Measurements from ENCODE around the gene TYROBP.

TYROBP gene

DNA sequence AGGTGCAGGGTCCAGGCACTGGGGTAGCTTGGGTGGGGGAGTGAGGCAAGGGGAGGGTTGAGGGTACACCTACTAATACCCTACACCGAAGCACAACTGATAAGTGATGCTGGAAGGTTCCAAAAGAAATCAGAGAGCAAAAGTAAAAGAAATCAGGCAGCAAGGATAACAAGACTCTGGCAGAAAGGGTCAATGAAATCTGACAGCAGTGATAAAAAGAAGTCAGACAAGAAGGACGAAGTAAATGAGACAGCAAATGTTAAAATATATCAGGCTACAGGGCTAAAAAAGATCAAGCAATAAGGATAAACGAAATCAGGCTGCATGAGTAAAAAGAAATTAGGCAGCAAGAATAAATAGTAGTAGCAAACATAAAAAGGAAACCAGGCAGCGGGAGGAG lies 32.7 kb upstream of the TYROBP start:
- H3K36me3 ChIP-seq (ENCODE audit: control insufficient read depth in 1 of 2, insufficient read depth in 2 of 2, low read length in 2 of 2) = peaks cover 0 to 17% of the 10 kb centered on the region in 2 donors
- H3K4me1 ChIP-seq (ENCODE audit: control insufficient read depth in 1 of 2, insufficient read depth in 2 of 2, low read length in 2 of 2) = peaks cover 20 to 21% of the 10 kb centered on the region in 2 donors

DNA sequence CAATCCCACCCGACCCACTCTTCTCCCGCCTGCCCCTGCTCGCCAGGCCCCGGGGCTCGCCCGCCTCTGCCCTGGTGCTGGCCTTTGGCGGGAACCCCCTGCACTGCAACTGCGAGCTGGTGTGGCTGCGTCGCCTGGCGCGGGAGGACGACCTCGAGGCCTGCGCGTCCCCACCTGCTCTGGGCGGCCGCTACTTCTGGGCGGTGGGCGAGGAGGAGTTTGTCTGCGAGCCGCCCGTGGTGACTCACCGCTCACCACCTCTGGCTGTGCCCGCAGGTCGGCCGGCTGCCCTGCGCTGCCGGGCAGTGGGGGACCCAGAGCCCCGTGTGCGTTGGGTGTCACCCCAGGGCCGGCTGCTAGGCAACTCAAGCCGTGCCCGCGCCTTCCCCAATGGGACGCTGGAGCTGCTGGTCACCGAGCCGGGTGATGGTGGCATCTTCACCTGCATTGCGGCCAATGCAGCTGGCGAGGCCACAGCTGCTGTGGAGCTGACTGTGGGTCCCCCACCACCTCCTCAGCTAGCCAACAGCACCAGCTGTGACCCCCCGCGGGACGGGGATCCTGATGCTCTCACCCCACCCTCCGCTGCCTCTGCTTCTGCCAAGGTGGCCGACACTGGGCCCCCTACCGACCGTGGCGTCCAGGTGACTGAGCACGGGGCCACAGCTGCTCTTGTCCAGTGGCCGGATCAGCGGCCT lies 32.1 kb upstream of the TYROBP start:
- Histone ChIP-seq H3K4me1 (ENCODE audit: control insufficient read depth in 1 of 2, insufficient read depth in 2 of 2, low read length in 2 of 2) (peaks cover 24 to 28% of the 10 kb centered on the region in 2 donors), H3K4me3 (ENCODE audit: low read depth in 1 of 2, low read length in 2 of 2) (no peak overlapping the region), H3K27me3 (ENCODE audit: control insufficient read depth in 1 of 2, insufficient read depth in 2 of 2, low read length in 2 of 2) (no peaks in the 10 kb centered on the region), H3K9me3 (ENCODE audit: control insufficient read depth in 1 of 2, low read length in 2 of 2) (no peaks in the 10 kb centered on the region), H3K27ac (ENCODE audit: low read depth, low read length) (no peak overlapping the region), H3K36me3 (ENCODE audit: control insufficient read depth in 1 of 2, insufficient read depth in 2 of 2, low read length in 2 of 2) (peaks cover 0 to 17% of the 10 kb centered on the region in 2 donors), H3K9ac (ENCODE audit: low read depth in 1 of 2, low read length in 2 of 2) (no peak overlapping the region)

More for the DNA sequence above, 32.7 kb upstream of the TYROBP start:
- Histone ChIP-seq H3K27me3 (ENCODE audit: control insufficient read depth in 1 of 2, insufficient read depth in 2 of 2, low read length in 2 of 2) (no peaks in the 10 kb centered on the region), H3K27ac (ENCODE audit: low read depth, low read length) (no peak overlapping the region), H3K9me3 (ENCODE audit: control insufficient read depth in 1 of 2, low read length in 2 of 2) (no peaks in the 10 kb centered on the region), H3K4me3 (ENCODE audit: low read depth in 1 of 2, low read length in 2 of 2) (no peak overlapping the region), H3K9ac (ENCODE audit: low read depth in 1 of 2, low read length in 2 of 2) (no peak overlapping the region)

DNA sequence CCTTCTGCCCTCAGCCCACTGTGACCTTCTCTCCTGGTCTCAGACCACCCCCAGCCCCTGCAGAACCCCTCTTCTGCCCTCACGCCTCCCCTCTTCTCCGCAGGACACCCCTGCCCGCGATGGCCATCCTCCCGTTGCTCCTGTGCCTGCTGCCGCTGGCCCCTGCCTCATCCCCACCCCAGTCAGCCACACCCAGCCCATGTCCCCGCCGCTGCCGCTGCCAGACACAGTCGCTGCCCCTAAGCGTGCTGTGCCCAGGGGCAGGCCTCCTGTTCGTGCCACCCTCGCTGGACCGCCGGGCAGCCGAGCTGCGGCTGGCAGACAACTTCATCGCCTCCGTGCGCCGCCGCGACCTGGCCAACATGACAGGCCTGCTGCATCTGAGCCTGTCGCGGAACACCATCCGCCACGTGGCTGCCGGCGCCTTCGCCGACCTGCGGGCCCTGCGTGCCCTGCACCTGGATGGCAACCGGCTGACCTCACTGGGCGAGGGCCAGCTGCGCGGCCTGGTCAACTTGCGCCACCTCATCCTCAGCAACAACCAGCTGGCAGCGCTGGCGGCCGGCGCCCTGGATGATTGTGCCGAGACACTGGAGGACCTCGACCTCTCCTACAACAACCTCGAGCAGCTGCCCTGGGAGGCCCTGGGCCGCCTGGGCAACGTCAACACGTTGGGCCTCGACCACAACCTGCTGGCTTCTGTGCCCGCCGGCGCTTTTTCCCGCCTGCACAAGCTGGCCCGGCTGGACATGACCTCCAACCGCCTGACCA lies 31.4 kb upstream of the TYROBP start:
- peaks cover 0 to 17% of the 10 kb centered on the region in 2 donors for H3K36me3 ChIP-seq (ENCODE audit: control insufficient read depth in 1 of 2, insufficient read depth in 2 of 2, low read length in 2 of 2)
- no peak overlapping the region for H3K9ac ChIP-seq (ENCODE audit: low read depth in 1 of 2, low read length in 2 of 2)
- no peaks in the 10 kb centered on the region for H3K9me3 ChIP-seq (ENCODE audit: control insufficient read depth in 1 of 2, low read length in 2 of 2)
- H3K27me3 ChIP-seq (ENCODE audit: control insufficient read depth in 1 of 2, insufficient read depth in 2 of 2, low read length in 2 of 2) = no peaks in the 10 kb centered on the region
- no peak overlapping the region for H3K4me3 ChIP-seq (ENCODE audit: low read depth in 1 of 2, low read length in 2 of 2)
- H3K27ac ChIP-seq (ENCODE audit: low read depth, low read length) = no peak overlapping the region
- H3K4me1 ChIP-seq (ENCODE audit: control insufficient read depth in 1 of 2, insufficient read depth in 2 of 2, low read length in 2 of 2) = peaks cover 24 to 31% of the 10 kb centered on the region in 2 donors

DNA sequence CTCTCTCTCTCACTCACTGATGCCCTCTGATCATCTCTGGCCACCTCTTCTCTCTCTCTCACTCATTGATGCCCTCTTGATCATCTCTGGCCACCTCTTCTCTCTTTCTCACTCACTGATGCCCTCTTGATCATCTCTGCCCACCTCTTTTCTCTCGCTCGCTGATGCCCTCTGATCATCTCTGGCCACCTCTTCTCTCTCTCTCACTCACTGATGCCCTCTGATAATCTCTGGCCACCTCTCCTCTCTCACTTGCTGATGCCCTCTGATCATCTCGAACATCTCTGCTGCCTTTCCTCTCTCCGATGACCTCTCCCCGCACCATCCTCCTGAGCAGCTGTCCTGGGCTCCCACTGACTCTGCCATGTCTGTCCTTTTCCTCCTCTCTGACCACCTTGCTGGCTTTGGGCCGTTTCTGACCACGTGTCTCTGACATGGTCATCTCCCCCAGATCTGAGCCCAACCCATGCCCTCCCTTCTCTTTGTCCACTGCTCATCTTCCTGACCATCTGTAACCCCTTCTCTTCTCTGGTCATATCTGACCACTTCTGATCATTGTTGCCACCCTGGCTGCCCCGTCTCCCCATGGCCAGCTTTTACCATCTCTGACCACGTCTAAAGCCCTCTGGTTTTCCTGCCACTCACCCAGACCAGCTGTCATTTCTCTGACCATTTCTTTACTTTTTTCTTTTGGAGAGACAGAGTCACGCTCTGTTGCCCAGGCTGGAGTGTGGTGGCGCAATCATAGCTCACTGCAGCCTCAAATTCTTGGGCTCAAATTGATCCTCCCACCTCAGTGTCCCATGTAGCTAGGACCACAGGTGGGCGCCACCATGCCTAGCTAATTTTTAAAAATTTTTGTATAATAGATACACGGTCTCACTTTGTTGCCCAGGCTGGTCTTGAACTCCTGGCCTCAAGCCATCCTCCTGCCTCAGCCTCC lies 30.5 kb upstream of the TYROBP start:
- Histone ChIP-seq H3K4me3 (ENCODE audit: low read depth in 1 of 2, low read length in 2 of 2) (peak overlapping the region; percentile 63 to 73), H3K27ac (ENCODE audit: low read depth, low read length) (no peak overlapping the region), H3K9ac (ENCODE audit: low read depth in 1 of 2, low read length in 2 of 2) (no peak overlapping the region)

DNA sequence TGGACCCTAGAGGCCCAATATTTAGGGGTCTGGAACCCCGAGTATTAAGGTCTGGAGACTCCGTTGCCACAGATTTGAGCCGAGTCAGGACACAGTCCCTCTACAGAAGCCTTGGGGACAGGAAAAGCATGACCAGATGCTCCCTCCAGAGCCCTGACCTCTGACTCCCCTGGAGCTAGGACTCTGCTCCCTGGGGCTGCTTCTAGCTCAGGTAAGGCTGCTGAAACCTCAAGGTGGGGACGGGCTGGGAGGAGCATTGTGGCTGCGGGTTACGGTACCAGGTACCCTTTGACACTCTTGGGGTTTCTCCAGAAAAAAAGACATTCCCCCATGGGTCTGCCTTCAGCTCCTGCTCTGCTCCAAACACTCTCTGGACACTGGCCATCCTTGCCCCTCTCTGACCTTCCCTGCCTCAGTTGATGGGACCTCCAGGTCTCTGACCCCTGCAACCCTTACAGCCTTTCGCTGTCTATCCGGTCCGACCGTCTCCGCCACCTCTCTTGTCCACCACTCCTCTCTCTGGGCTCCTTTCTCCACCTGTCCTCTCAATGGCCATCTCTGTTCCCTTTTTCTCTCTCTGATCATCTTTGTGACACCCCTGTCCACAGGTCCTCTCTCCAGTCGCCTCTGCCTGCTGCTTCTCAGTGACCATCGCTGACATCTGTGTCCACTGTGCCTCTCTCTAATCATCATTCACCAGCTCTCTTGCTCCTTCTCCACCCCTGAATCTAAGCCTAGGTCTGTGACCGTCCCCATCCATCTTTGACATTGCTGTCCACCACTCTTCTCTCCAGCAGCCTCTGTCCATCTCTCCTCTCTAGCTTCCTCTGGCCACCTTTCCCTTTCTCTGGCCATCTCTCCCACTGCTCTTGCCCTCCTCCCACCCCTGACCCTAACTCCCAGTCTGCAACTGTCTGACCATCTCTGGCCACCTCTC lies 29.5 kb upstream of the TYROBP start:
- Histone ChIP-seq H3K9me3 (ENCODE audit: control insufficient read depth in 1 of 2, low read length in 2 of 2) (no peaks in the 10 kb centered on the region), H3K4me1 (ENCODE audit: control insufficient read depth in 1 of 2, insufficient read depth in 2 of 2, low read length in 2 of 2) (peaks cover 24 to 31% of the 10 kb centered on the region in 2 donors), H3K27me3 (ENCODE audit: control insufficient read depth in 1 of 2, insufficient read depth in 2 of 2, low read length in 2 of 2) (no peaks in the 10 kb centered on the region), H3K4me3 (ENCODE audit: low read depth in 1 of 2, low read length in 2 of 2) (peak overlapping the region; percentile 63 to 73), H3K36me3 (ENCODE audit: control insufficient read depth in 1 of 2, insufficient read depth in 2 of 2, low read length in 2 of 2) (peaks cover 0 to 14% of the 10 kb centered on the region in 2 donors), H3K27ac (ENCODE audit: low read depth, low read length) (no peak overlapping the region), H3K9ac (ENCODE audit: low read depth in 1 of 2, low read length in 2 of 2) (peak overlapping the region; percentile 64 to 84)

More for the DNA sequence above, 30.5 kb upstream of the TYROBP start:
- H3K9me3 ChIP-seq (ENCODE audit: control insufficient read depth in 1 of 2, low read length in 2 of 2) = no peaks in the 10 kb centered on the region
- H3K4me1 ChIP-seq (ENCODE audit: control insufficient read depth in 1 of 2, insufficient read depth in 2 of 2, low read length in 2 of 2) = peaks cover 24 to 31% of the 10 kb centered on the region in 2 donors
- peaks cover 0 to 14% of the 10 kb centered on the region in 2 donors for H3K36me3 ChIP-seq (ENCODE audit: control insufficient read depth in 1 of 2, insufficient read depth in 2 of 2, low read length in 2 of 2)
- no peaks in the 10 kb centered on the region for H3K27me3 ChIP-seq (ENCODE audit: control insufficient read depth in 1 of 2, insufficient read depth in 2 of 2, low read length in 2 of 2)

DNA sequence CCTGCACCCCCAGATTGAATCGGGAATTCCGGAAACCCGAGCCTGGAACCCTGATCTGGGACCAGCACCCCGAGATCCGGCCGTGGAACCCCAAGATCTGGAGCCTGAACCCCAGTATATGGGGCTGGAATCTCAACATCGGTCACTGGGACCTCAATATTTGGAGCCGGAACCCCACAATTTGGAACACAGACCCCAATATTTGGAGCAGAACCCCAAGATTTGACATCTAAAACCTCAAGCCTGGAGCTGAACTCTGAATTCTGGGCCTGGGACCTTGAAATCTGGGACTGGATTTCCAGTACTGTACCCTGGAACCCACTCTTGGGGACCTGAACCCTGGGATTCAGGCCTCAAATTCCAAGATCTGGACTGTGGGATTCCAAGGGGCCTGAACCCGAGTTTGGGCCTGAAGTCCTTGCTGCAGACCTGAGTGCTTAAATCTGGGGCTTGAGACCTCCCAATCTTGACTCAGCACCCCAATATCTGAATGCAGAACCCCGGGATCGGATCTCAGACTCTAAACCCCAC lies 28.7 kb upstream of the TYROBP start:
- peaks cover 24 to 31% of the 10 kb centered on the region in 2 donors for H3K4me1 ChIP-seq (ENCODE audit: control insufficient read depth in 1 of 2, insufficient read depth in 2 of 2, low read length in 2 of 2)
- H3K27ac ChIP-seq (ENCODE audit: low read depth, low read length) = no peak overlapping the region
- H3K36me3 ChIP-seq (ENCODE audit: control insufficient read depth in 1 of 2, insufficient read depth in 2 of 2, low read length in 2 of 2) = peaks cover 0 to 11% of the 10 kb centered on the region in 2 donors
- no peaks in the 10 kb centered on the region for H3K9me3 ChIP-seq (ENCODE audit: control insufficient read depth in 1 of 2, low read length in 2 of 2)
- peak overlapping the region; percentile 63 to 73 for H3K4me3 ChIP-seq (ENCODE audit: low read depth in 1 of 2, low read length in 2 of 2)
- H3K9ac ChIP-seq (ENCODE audit: low read depth in 1 of 2, low read length in 2 of 2) = peak overlapping the region; percentile 64 to 84
- H3K27me3 ChIP-seq (ENCODE audit: control insufficient read depth in 1 of 2, insufficient read depth in 2 of 2, low read length in 2 of 2) = no peaks in the 10 kb centered on the region

DNA sequence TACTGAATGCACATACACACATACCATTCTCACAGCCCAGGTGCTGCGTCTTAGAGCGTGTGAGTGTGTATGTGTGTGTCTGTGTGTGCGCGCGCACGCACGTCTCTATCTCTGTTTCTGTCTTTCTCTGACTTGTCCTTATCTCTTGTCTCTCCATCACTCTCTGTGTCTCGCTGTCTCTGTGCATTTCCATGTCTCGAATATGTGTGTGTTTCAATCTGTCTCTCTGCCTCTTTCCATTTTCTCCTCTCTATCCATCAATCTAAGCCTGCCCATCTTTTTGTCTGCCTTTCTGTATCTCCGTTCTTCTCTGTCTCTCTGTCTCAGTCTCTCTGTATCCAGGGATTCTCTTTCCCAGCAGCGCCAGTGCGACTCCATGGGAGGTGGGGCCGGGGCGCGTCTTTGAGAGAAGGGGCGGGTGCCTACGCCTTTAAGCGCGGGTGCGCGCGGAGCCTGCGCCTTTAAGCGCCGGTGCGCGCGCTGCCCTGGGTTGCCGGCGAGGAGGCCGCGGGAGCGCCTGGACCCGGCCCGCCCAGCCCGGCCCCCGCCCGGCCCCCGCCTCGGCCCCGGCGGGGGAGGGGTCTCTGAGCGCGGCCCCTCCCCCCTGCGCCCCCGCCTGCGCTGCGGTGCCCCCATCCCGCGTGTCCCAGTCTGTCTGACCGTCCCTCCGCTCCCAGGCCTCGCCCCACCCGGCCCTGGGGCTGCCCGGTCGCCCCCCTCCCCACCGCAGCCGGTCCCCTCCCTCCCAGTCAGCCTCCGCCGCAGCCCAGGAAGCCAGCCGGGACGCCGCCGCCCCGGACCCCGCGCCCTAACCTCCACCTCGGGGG lies 28.0 kb upstream of the TYROBP start, which contains the start of gene LRFN3:
Gene LRFN3, plus strand, starts transcription at position 464 of the 827 bp plus-strand sequence. CDS start 3,052 bp downstream, outside the sequence.
- Histone ChIP-seq H3K9me3 (ENCODE audit: control insufficient read depth in 1 of 2, low read length in 2 of 2) (no peaks in the 10 kb centered on the region), H3K9ac (ENCODE audit: low read depth in 1 of 2, low read length in 2 of 2) (peak within 1 kb of the TSS; percentile 82 to 84), H3K4me1 (ENCODE audit: control insufficient read depth in 1 of 2, insufficient read depth in 2 of 2, low read length in 2 of 2) (peaks cover 25 to 33% of the 10 kb centered on the region in 2 donors), H3K27me3 (ENCODE audit: control insufficient read depth in 1 of 2, insufficient read depth in 2 of 2, low read length in 2 of 2) (no peaks in the 10 kb centered on the region), H3K27ac (ENCODE audit: low read depth, low read length) (no peak within 1 kb of the TSS), H3K36me3 (ENCODE audit: control insufficient read depth in 1 of 2, insufficient read depth in 2 of 2, low read length in 2 of 2) (peaks cover 0 to 11% of the 10 kb centered on the region in 2 donors), H3K4me3 (ENCODE audit: low read depth in 1 of 2, low read length in 2 of 2) (peak within 1 kb of the TSS; percentile 74 to 95)

DNA sequence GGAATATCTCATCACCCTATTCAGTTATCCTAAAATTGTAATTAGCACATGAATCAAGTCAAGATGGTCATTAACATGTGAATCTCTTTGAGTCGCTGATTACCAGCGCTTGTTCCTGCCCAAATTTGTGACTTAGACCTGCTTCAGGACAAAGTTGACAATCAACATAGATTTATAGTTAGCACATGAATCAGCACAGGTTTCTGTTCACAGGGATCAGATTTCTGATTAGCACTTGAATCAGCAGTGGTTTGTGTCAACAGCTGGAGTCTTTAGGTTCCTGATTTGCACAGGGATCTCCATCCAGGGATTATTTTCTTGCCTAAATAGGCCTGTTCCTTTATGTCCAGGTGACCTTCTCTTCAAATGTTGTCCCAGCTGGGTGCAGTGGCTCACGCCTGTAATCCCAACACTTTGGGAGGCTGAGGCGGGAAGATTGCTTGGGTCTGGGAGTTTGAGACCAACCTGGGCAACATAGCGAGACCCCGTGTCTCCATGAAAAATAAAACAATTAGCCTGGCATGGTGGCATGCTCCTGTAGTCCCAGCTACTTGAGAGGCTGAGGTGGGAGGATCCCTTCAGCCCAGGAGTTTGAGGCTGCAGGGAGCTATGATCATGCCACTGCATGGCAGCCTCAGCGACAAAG lies 24.3 kb upstream of the TYROBP start:
- no peak overlapping the region for H3K4me3 ChIP-seq (ENCODE audit: low read depth in 1 of 2, low read length in 2 of 2)
- no peaks in the 10 kb centered on the region for H3K9me3 ChIP-seq (ENCODE audit: control insufficient read depth in 1 of 2, low read length in 2 of 2)
- no peaks in the 10 kb centered on the region for H3K36me3 ChIP-seq (ENCODE audit: control insufficient read depth in 1 of 2, insufficient read depth in 2 of 2, low read length in 2 of 2)
- H3K9ac ChIP-seq (ENCODE audit: low read depth in 1 of 2, low read length in 2 of 2) = no peak overlapping the region
- no peak overlapping the region for H3K27ac ChIP-seq (ENCODE audit: low read depth, low read length)
- H3K27me3 ChIP-seq (ENCODE audit: control insufficient read depth in 1 of 2, insufficient read depth in 2 of 2, low read length in 2 of 2) = no peaks in the 10 kb centered on the region
- peaks cover 19 to 23% of the 10 kb centered on the region in 2 donors for H3K4me1 ChIP-seq (ENCODE audit: control insufficient read depth in 1 of 2, insufficient read depth in 2 of 2, low read length in 2 of 2)
